ENCODE measurements around the gene GNAS-AS1. TPM values are rescaled to one million over a fixed set of nuclear protein-coding genes. Genes with fewer than 3 reads are reported as not detected.
A peak's percentile ranks its signal among the peaks of the same experiment; 100 is the strongest.

Gene GNAS-AS1
- total and polyA plus RNA-seq, 2 of the 8 experiments (the other 6 are each of a cell fraction or from before 2014, with no cell fraction given) = 4.7 to 13.7 TPM

- H3K14ac ChIP-seq (ENCODE audit: insufficient read length) = no peak overlapping the region
- no peaks in the 10 kb centered on the region for H3K79me2 ChIP-seq (ENCODE audit: control insufficient read depth in 1 of 2, insufficient read depth in 2 of 2, low read length in 2 of 2)
- no peaks in the 10 kb centered on the region for H3K9me3 ChIP-seq (ENCODE audit: insufficient read depth in 2 of 2, low read depth in 1 of 2, low read length in 1 of 2)
- DNase-seq (ENCODE audit: low read depth in 1 of 2, low spot score in 2 of 2) (no peak), FAIRE-seq (no peak)
- H4K8ac ChIP-seq (ENCODE audit: extremely low read depth, insufficient read depth, low read length) = no peak overlapping the region
- CTCF ChIA-PET (ENCODE audit: partially characterized antibody) = interaction anchor here (1.0 to 1.4 kb wide), 2 partner anchors 9 to 76 kb away, joined by 3 read pairs; no protein-coding TSS in a partner anchor
- H3K9ac ChIP-seq (replicated peaks in 1 of 4; ENCODE audit: extremely low read depth in 1 of 4, low read depth in 3 of 4, low read length in 3 of 4) = no peak overlapping the region
- no peak overlapping the region for H3K56ac ChIP-seq (replicated peaks; ENCODE audit: insufficient read length, low read depth, low read length)
- H3K4me1 ChIP-seq (replicated peaks in 1 of 4; ENCODE audit: control insufficient read depth in 3 of 4, insufficient read depth in 4 of 4, low read length in 3 of 4) = peaks cover 0 to 4% (median 1%) of the 10 kb centered on the region in 4 experiments; a peak in 3 of 7 replicates
- H4K91ac ChIP-seq (replicated peaks; ENCODE audit: insufficient read length, low read length) = no peak overlapping the region
- no peak overlapping the region for H4K5ac ChIP-seq (ENCODE audit: insufficient read length, low read depth, low read length)
- no peak overlapping the region for H3K4me3 ChIP-seq (ENCODE audit: extremely low read depth in 1 of 4, insufficient read depth in 2 of 4, low read depth in 3 of 4, low read length in 4 of 4)
- POLR2A ChIA-PET (ENCODE audit: partially characterized antibody) = interaction anchor here (0.8 kb wide), 1 partner anchor 96 kb away, joined by 3 read pairs; no protein-coding TSS in a partner anchor
- no peak overlapping the region for H2BK5ac ChIP-seq (ENCODE audit: low read depth, low read length)
- no peaks in the 10 kb centered on the region for H3K23me2 ChIP-seq (ENCODE audit: low read depth, low read length)
- no peak overlapping the region for H2AFZ ChIP-seq (ENCODE audit: low read length)
- H2BK120ac ChIP-seq (replicated peaks; ENCODE audit: low read depth, low read length) = no peak overlapping the region
- WGBS, 2 experiments (ENCODE audit: extremely low coverage in 1 of 2, insufficient coverage in 1 of 2, insufficient read length in 1 of 2, insufficient replicate concordance in 2 of 2, low coverage in 1 of 2, low lambda C conversion rate in 2 of 2, missing lambda C conversion rate in 1 of 2) = 91% methylated on average over 29 of the region's 29 CpGs; no CpG with 5 or more reads in 1 of the 2 experiments
- no peak overlapping the region for H3K23ac ChIP-seq (ENCODE audit: insufficient read length)
- H3K27ac ChIP-seq (ENCODE audit: low read depth, low read length) = no peak overlapping the region
- no peak overlapping the region; the same call in 1 of the 2 replicates for H2AK5ac ChIP-seq (ENCODE audit: low read depth, low read length)
- peak overlapping the region; percentile 77; the same call in 1 of the 2 replicates for H2BK20ac ChIP-seq (ENCODE audit: low read length)
- no peaks in the 10 kb centered on the region for H3K36me3 ChIP-seq (ENCODE audit: control insufficient read depth in 2 of 4, insufficient read depth in 4 of 4, low read length in 3 of 4)
- no peaks in the 10 kb centered on the region for H3K79me1 ChIP-seq (ENCODE audit: low read depth, low read length)
- H2BK12ac ChIP-seq (ENCODE audit: low read depth, low read length) = peak overlapping the region; percentile 27; the same call in 1 of the 2 replicates
- H3K4ac ChIP-seq (replicated peaks; ENCODE audit: insufficient read length, low read depth, low read length) = no peak overlapping the region
- no peaks in the 10 kb centered on the region for H4K20me1 ChIP-seq (replicated peaks in 1 of 2; ENCODE audit: control insufficient read depth in 1 of 2, insufficient read depth in 2 of 2, low read length in 2 of 2)
- H3K18ac ChIP-seq (ENCODE audit: extremely low read depth, low read length) = no peak overlapping the region
- no peak overlapping the region for H2BK15ac ChIP-seq (ENCODE audit: low read length)
- no peaks in the 10 kb centered on the region for H3K27me3 ChIP-seq (replicated peaks in 1 of 4; ENCODE audit: control insufficient read depth in 3 of 4, extremely low read depth in 1 of 4, insufficient read depth in 3 of 4, low read length in 3 of 4)
- H3K4me2 ChIP-seq (ENCODE audit: insufficient read depth in 1 of 2, low read depth in 2 of 2, low read length in 2 of 2) = no peak overlapping the region
- TF ChIP-seq CTBP2 (IDR thresholded peaks at IDR 0.05; ENCODE audit: borderline replicate concordance, insufficient read depth, insufficient read length, low read length) = no peak
- no peak for TF ChIP-seq BACH1 (IDR thresholded peaks at IDR 0.05; ENCODE audit: low read length)
- no peak for TF ChIP-seq RAD21 (IDR thresholded peaks at IDR 0.05 in 1 of 2, conservative IDR thresholded peaks at IDR 0.05 in 1 of 2; ENCODE audit: low read depth in 2 of 2, low read length in 2 of 2)
- no peak for TF ChIP-seq RFX5 (IDR thresholded peaks at IDR 0.05; ENCODE audit: borderline replicate concordance, low read depth, low read length)
- TF ChIP-seq TBP (IDR thresholded peaks at IDR 0.05; ENCODE audit: low read depth, low read length) = no peak
- TF ChIP-seq TCF12 (IDR thresholded peaks at IDR 0.05; ENCODE audit: low read depth, low read length) = no peak
- no peak for TF ChIP-seq JUN (IDR thresholded peaks at IDR 0.05; ENCODE audit: low read depth, low read length)
- no peak for TF ChIP-seq PHF8 (conservative IDR thresholded peaks at IDR 0.05; ENCODE audit: low read depth, low read length)
- TF ChIP-seq RBBP5 (IDR thresholded peaks at IDR 0.05; ENCODE audit: borderline replicate concordance, low read depth, low read length) = no peak
- TF ChIP-seq EZH2 (IDR thresholded peaks at IDR 0.05; ENCODE audit: low read depth, low read length, severe bottlenecking) = no peak
- TF ChIP-seq KDM1A (IDR thresholded peaks at IDR 0.05; ENCODE audit: borderline replicate concordance, low read length) = no peak
Observed at GRCh38 chr20:58793512-58794420, 56.9 kb downstream of the GNAS-AS1 start.
